GM12878 (cell line): ENCODE results near the gene PRKRIP1. TPM values are rescaled to one million over a fixed set of nuclear protein-coding genes. Genes with fewer than 3 reads are reported as not detected.

Source experiments
- ATAC-seq: fragments of 200-7000 bp; cut with Tn5 transposase; 3 replicates; pipeline ENCODE4 v1.9.1; 2020; ENCODE audit warnings: mild to moderate bottlenecking, moderate library complexity
- BruUV-seq: library from RNA; stranded (reverse); fragments of 400-500 nt; replicated peaks from 2 replicates; lab custom pipeline; 2021; lab: Mats Ljungman, UMichigan
- CTCF ChIA-PET: fragments of 300-600 bp; sonication (Branson Sonifier 250); formaldehyde crosslinking; extraction: SDS; loops from one replicate; lab custom pipeline; 2021; ENCODE audit warnings: inconsistent platforms; lab: Yijun Ruan, JAX
- POLR2A ChIA-PET: fragments of 350-600 bp; formaldehyde crosslinking; extraction: SDS; loops from one replicate; lab custom pipeline; 2021; ENCODE audit warnings: inconsistent platforms; lab: Charles Lee
- RAD21 ChIA-PET: fragments of 300-600 bp; sonication (Branson Sonifier 250); formaldehyde crosslinking; loops from one replicate; lab custom pipeline; 2023; ENCODE audit warnings: antibody characterized with exemption; ENCODE audit not compliant: unreplicated experiment; lab: Charles Lee
- SMC1A ChIA-PET: fragments of 300-600 bp; sonication (Branson Sonifier 250); formaldehyde crosslinking; loops from one replicate; lab custom pipeline; 2023; ENCODE audit not compliant: unreplicated experiment, uncharacterized antibody; lab: Charles Lee
- DNase-seq: peaks from one replicate; pipeline ENCODE4 v3.0.0-alpha.2; 2011; ENCODE audit warnings: low read depth, low spot score
- FAIRE-seq: peaks from 3 replicates; lab custom pipeline; 2011; peaks lifted over from hg19 to GRCh38; lab: Jason Lieb, UNC
- H2AFZ ChIP-seq: 2 replicates; pipeline ENCODE4 v1.6.0; 2011; ENCODE audit warnings: low read depth, low read length, control low read depth; ENCODE audit not compliant: control insufficient read depth
- H3K27ac ChIP-seq: 2 replicates; pipeline ENCODE4 v1.5.1; 2011; ENCODE audit warnings: control low read depth; ENCODE audit not compliant: control insufficient read depth, insufficient read depth
- H3K27me3 ChIP-seq, 2 experiments: replicated peaks in 1 of 2; 2 replicates each; pipeline versions ENCODE4 v1.6.0 to v1.6.1; 2011; ENCODE audit warnings: low read length in 1 of 2; ENCODE audit not compliant: control insufficient read depth in 2 of 2, insufficient read depth in 2 of 2
- H3K36me3 ChIP-seq, 2 experiments: 2 replicates each; pipeline ENCODE4 v1.5.1; 2011; ENCODE audit warnings: low read length in 1 of 2; ENCODE audit not compliant: control insufficient read depth in 2 of 2, insufficient read depth in 2 of 2
- H3K4me1 ChIP-seq: 2 replicates; pipeline ENCODE4 v1.6.1; 2011; ENCODE audit warnings: mild to moderate bottlenecking, low read length, moderate library complexity, mixed read lengths; ENCODE audit not compliant: control insufficient read depth, insufficient read depth
- H3K4me2 ChIP-seq: 2 replicates; pipeline ENCODE4 v1.6.0; 2011; ENCODE audit warnings: control low read depth; ENCODE audit not compliant: control insufficient read depth, insufficient read depth
- H3K4me3 ChIP-seq: fragments of 200-600 bp; sonication (generic); 2 replicates; pipeline ENCODE4 v1.5.1; 2016
- H3K79me2 ChIP-seq: 2 replicates; pipeline ENCODE4 v1.6.0; 2011; ENCODE audit warnings: low read length; ENCODE audit not compliant: control insufficient read depth, insufficient read depth
- H3K9ac ChIP-seq: 2 replicates; pipeline ENCODE4 v1.8.0; 2011; ENCODE audit warnings: low read length, control low read depth, mixed read lengths; ENCODE audit not compliant: control insufficient read depth, insufficient read depth
- H3K9me3 ChIP-seq: replicated peaks from 3 replicates; pipeline ENCODE4 v1.5.1; 2011; ENCODE audit warnings: mild to moderate bottlenecking, low read length; ENCODE audit not compliant: control insufficient read depth, insufficient read depth
- H4K20me1 ChIP-seq: 2 replicates; pipeline ENCODE4 v1.6.0; 2011; ENCODE audit not compliant: control insufficient read depth, insufficient read depth
- BMI1 ChIP-seq: fragments of 450-650 bp; IDR thresholded peaks from 2 replicates; pipeline ENCODE4 v1.6.1; 2016; ENCODE audit warnings: mild to moderate bottlenecking, moderate library complexity, borderline replicate concordance
- CBX3 ChIP-seq: fragments of 200-600 bp; sonication (generic); IDR thresholded peaks from 2 replicates; pipeline ENCODE4 v1.6.1; 2016; ENCODE audit warnings: low read depth, borderline replicate concordance
- ELK1 ChIP-seq: IDR thresholded peaks from 2 replicates; pipeline ENCODE4 v1.6.1; 2012; ENCODE audit warnings: low read depth, low read length, improper control_type of control experiment
- HDAC6 ChIP-seq: fragments of 200-600 bp; sonication (generic); IDR thresholded peaks from one replicate; pipeline ENCODE4 v1.8.0; 2017; ENCODE audit warnings: antibody characterized with exemption; ENCODE audit not compliant: unreplicated experiment
- KDM1A ChIP-seq: fragments of 200-600 bp; sonication (generic); IDR thresholded peaks from 2 replicates; pipeline ENCODE4 v1.6.1; 2016; ENCODE audit warnings: borderline replicate concordance
- RELB ChIP-seq: fragments of 450-650 bp; IDR thresholded peaks from 2 replicates; pipeline ENCODE4 v1.6.1; 2017; ENCODE audit warnings: low read depth, mild to moderate bottlenecking, moderate library complexity
- ZNF207 ChIP-seq: fragments of 450-650 bp; IDR thresholded peaks from 2 replicates; pipeline ENCODE4 v1.6.1; 2014; ENCODE audit warnings: antibody characterized with exemption, mild to moderate bottlenecking, borderline replicate concordance
- ZNF217 ChIP-seq: fragments of 450-650 bp; IDR thresholded peaks from 2 replicates; pipeline ENCODE4 v1.6.1; 2017; ENCODE audit warnings: antibody characterized with exemption, mild to moderate bottlenecking
- ZZZ3 ChIP-seq: IDR thresholded peaks from 2 replicates; pipeline ENCODE4 v1.6.1; 2011; ENCODE audit warnings: low read depth; ENCODE audit not compliant: control insufficient read depth, insufficient read length
- WGBS: methylation state at CpG from one replicate; pipeline ENCODE4 v1.1.6; 2016; ENCODE audit warnings: low lambda C conversion rate; ENCODE audit not compliant: insufficient replicate concordance, insufficient coverage; ENCODE audit errors: missing lambda C conversion rate; 5-methylcytosine and 5-hydroxymethylcytosine counted together
- in situ Hi-C: fragments of 300-500 bp; cut with MboI; formaldehyde crosslinking; loops from 9 replicates; pipeline ENCODE4 v1.14.3; 2018; ENCODE audit warnings: mixed read lengths
- intact Hi-C: fragments of 100-400 bp; cut with micrococcal nuclease; formaldehyde crosslinking; loops from one replicate; pipeline ENCODE4 v1.14.2; 2022; ENCODE audit not compliant: unreplicated experiment
- polyA plus RNA-seq, 11 experiments: library from polyadenylated mRNA; depleted of rRNA in 4 of 11; unstranded in 6 of 11; stranded (reverse) in 5 of 11; fragments of >200 nt; fragmentation: Nextera tagmentation in 4 of 11; fragmentation: Illumina TruSeq in 1 of 11; extraction: Ambion mirVana in 4 of 11; extraction: Trizol in 1 of 11; gene quantifications; 1 replicate in 1 of 11; 2 replicates in 10 of 11; pipeline versions ENCODE4 v1.2.1 to v1.2.3, GENCODE V29; 2011 to 2016; ENCODE audit warnings: inconsistent platforms in 2 of 11, missing spikeins in 2 of 11, low read depth in 1 of 11
- total RNA-seq, 4 experiments: library from RNA; depleted of rRNA in 3 of 4; stranded (reverse); fragments of >200 nt in 3 of 4; fragmentation: Illumina TruSeq in 1 of 4; extraction: Trizol in 1 of 4; gene quantifications; 2 replicates each; pipeline versions ENCODE4 v1.2.1 to v1.2.3, GENCODE V29; 2013 to 2021

Gene PRKRIP1
- total and polyA plus RNA-seq, 10 of the 15 experiments (the other 5 are each of a cell fraction or from before 2014, with no cell fraction given) = 17.0 to 38.4 (median 25.5) TPM

- no peak for DNase-seq
- FAIRE-seq = no peak
- Histone ChIP-seq H4K20me1 (no peaks in the 10 kb centered on the region), H3K4me2 (no peak overlapping the region), H3K27ac (no peak overlapping the region), H2AFZ (no peak overlapping the region), H3K9ac (no peak overlapping the region), H3K27me3 (no peaks in the 10 kb centered on the region), H3K4me3 (no peak overlapping the region), H3K79me2 (peaks cover 25% of the 10 kb centered on the region), H3K36me3 (peaks cover 11% of the 10 kb centered on the region in 2 experiments), H3K9me3 (no peaks in the 10 kb centered on the region), H3K4me1 (peaks cover 5% of the 10 kb centered on the region; the same call in 1 of the 2 replicates)
- ChIA-PET POLR2A (interaction anchor here (0.6 to 0.7 kb wide), 2 partner anchors 12 to 15 kb away, joined by 3 read pairs; no protein-coding TSS in a partner anchor), RAD21 (no interaction called here), CTCF (interaction anchor here (0.6 to 0.8 kb wide), 2 partner anchors 20 to 56 kb away, joined by 3 read pairs; no protein-coding TSS in a partner anchor), SMC1A (no interaction called here)
- intact Hi-C loops (no loop called here), in situ Hi-C loops (no loop called here)
- ATAC-seq = no peak
- WGBS = 60% methylated on average over 8 of the region's 8 CpGs
- no peak for TF ChIP-seq RELB
- TF ChIP-seq HDAC6 = no peak
- no peak for TF ChIP-seq BMI1
- TF ChIP-seq ZNF217 = no peak
- TF ChIP-seq CBX3 = no peak
- TF ChIP-seq ZZZ3 = no peak
- no peak for TF ChIP-seq ELK1
- no peak for TF ChIP-seq ZNF207
- no peak for TF ChIP-seq KDM1A
- no TSS peak for BruUV-seq
Observed at GRCh38 chr7:102460467-102460866, 64.3 kb downstream of the PRKRIP1 start.
